Mesendoderm (in vitro differentiated cells): ENCODE measurements around the gene ENOX2.
A peak's percentile ranks its signal among the peaks of the same experiment; 100 is the strongest.
"Not testable (repeated sequence)": the region's sequence is repeated elsewhere in the genome, so short reads cannot be mapped to it uniquely, and the experiment has no call there.

Source experiments
- DNase-seq: peaks from one replicate; pipeline ENCODE4 v3.0.0; 2013
- H2AK5ac ChIP-seq: 2 replicates; pipeline ENCODE4 v1.6.1; 2013; ENCODE audit warnings: low read length, inconsistent platforms
- H2BK120ac ChIP-seq: 2 replicates; pipeline ENCODE4 v1.6.1; 2013; ENCODE audit warnings: low read depth, mild to moderate bottlenecking, low read length, moderate library complexity, mixed read lengths
- H2BK15ac ChIP-seq: replicated peaks from 2 replicates; pipeline ENCODE4 v1.6.1; 2013; ENCODE audit warnings: low read depth, mild to moderate bottlenecking, moderate library complexity
- H2BK5ac ChIP-seq: 2 replicates; pipeline ENCODE4 v1.6.1; 2013; ENCODE audit warnings: low read length, inconsistent platforms
- H3K18ac ChIP-seq: 2 replicates; pipeline ENCODE4 v1.6.1; 2013; ENCODE audit warnings: mild to moderate bottlenecking, low read length, mixed read lengths
- H3K23ac ChIP-seq: one replicate; pipeline ENCODE4 v1.6.1; 2013; ENCODE audit warnings: low read length
- H3K27ac ChIP-seq: 2 replicates; pipeline ENCODE4 v1.5.1; 2013; ENCODE audit warnings: low read depth, mild to moderate bottlenecking, inconsistent platforms, low read length, moderate library complexity
- H3K27me3 ChIP-seq: 2 replicates; pipeline ENCODE4 v1.6.1; 2013; ENCODE audit warnings: low read length, control low read depth, mild to moderate bottlenecking, inconsistent platforms; ENCODE audit not compliant: insufficient read depth, poor library complexity
- H3K36me3 ChIP-seq: 2 replicates; pipeline ENCODE4 v1.6.1; 2013; ENCODE audit warnings: low read length, inconsistent platforms; ENCODE audit not compliant: control insufficient read depth, insufficient read depth
- H3K4ac ChIP-seq: one replicate; pipeline ENCODE4 v1.6.1; 2013; ENCODE audit warnings: low read depth, mild to moderate bottlenecking, low read length, moderate library complexity
- H3K4me1 ChIP-seq: 2 replicates; pipeline ENCODE4 v1.6.1; 2013; ENCODE audit warnings: low read depth, low read length, inconsistent platforms; ENCODE audit not compliant: control insufficient read depth
- H3K4me2 ChIP-seq: 2 replicates; pipeline ENCODE4 v1.6.1; 2013; ENCODE audit warnings: low read length
- H3K4me3 ChIP-seq: 2 replicates; pipeline ENCODE4 v1.5.1; 2013; ENCODE audit warnings: mild to moderate bottlenecking, low read length
- H3K56ac ChIP-seq: one replicate; pipeline ENCODE4 v1.6.1; 2013; ENCODE audit warnings: low read length
- H3K79me1 ChIP-seq: 2 replicates; pipeline ENCODE4 v1.6.1; 2013; ENCODE audit warnings: low read length, inconsistent platforms
- H3K79me2 ChIP-seq: 2 replicates; pipeline ENCODE4 v1.6.1; 2013; ENCODE audit warnings: mild to moderate bottlenecking, low read length; ENCODE audit not compliant: control insufficient read depth, insufficient read depth
- H3K9ac ChIP-seq: 2 replicates; pipeline ENCODE4 v1.6.1; 2013; ENCODE audit warnings: low read length, inconsistent platforms
- H4K5ac ChIP-seq: one replicate; pipeline ENCODE4 v1.6.1; 2013; ENCODE audit warnings: low read length
- H4K8ac ChIP-seq: one replicate; pipeline ENCODE4 v1.6.1; 2013; ENCODE audit warnings: low read depth, mild to moderate bottlenecking, control low read depth, low read length, moderate library complexity
- WGBS: extraction: QIAGEN DNeasy Blood & Tissue Kit; methylation state at CpG from one replicate; pipeline ENCODE4 v1.1.7; 2013; ENCODE audit warnings: low lambda C conversion rate, missing lambda C conversion rate; ENCODE audit not compliant: insufficient coverage; ENCODE audit errors: extremely low coverage; 5-methylcytosine and 5-hydroxymethylcytosine counted together

Gene ENOX2

DNA sequence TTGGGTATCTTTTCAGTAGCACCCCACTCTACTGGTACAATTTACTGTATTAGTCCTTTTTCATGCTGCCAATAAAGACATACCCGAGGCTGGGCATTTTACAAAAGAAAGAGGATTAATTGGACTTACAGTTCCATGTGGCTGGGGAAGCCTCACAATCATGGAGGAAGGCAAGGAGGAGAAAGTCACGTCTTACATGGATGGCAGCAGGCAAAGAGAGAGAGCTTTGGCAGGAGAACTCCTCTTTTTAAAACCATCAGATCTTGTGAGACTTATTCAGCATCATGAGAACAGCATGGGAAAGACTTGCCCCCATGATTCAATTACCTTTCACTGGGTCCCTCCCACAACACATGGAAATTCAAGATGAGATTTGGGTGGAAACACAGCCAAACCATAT lies 17.4 kb upstream of the ENOX2 start:
- not testable (repeated sequence) for H3K56ac ChIP-seq, H3K4ac ChIP-seq, H3K79me2 ChIP-seq, H2BK120ac ChIP-seq, H3K18ac ChIP-seq, H2AK5ac ChIP-seq, H3K36me3 ChIP-seq, H3K4me3 ChIP-seq, H3K4me1 ChIP-seq, H4K5ac ChIP-seq, H2BK15ac ChIP-seq, H3K4me2 ChIP-seq, H3K27ac ChIP-seq, H2BK5ac ChIP-seq, H3K9ac ChIP-seq, H3K27me3 ChIP-seq, DNase-seq, H4K8ac ChIP-seq, H3K79me1 ChIP-seq, H3K23ac ChIP-seq
- WGBS, result no CpG with 5 or more reads among the region's 2 CpGs

DNA sequence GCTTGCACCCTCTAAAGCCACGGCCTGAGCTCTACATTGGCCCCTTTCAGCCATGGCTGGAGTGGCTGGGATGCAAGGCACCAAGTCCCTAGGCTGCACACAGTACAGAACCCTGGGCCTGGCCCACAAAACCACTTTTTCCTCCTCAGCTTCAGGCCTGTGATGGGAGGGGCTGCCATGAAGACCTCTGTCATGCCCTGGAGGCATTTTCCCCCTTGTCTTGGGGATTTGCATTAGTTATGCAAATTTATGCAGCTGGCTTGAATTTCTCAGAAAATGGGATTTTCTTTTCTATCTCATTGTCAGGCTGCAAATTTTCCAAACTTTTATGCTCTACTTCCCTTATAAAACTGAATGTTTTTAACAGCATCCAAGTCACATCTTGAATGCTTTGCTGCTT lies 16.7 kb upstream of the ENOX2 start:
- not testable (repeated sequence) for H3K79me2 ChIP-seq, H3K4me3 ChIP-seq, H3K36me3 ChIP-seq, H2BK120ac ChIP-seq, H3K56ac ChIP-seq, H3K79me1 ChIP-seq, H3K27ac ChIP-seq, H4K5ac ChIP-seq, H2AK5ac ChIP-seq, H3K9ac ChIP-seq, H3K18ac ChIP-seq, H4K8ac ChIP-seq, H3K23ac ChIP-seq, H3K27me3 ChIP-seq, H3K4ac ChIP-seq, H3K4me2 ChIP-seq, H2BK15ac ChIP-seq, H3K4me1 ChIP-seq, H2BK5ac ChIP-seq
- WGBS, result no CpG with 5 or more reads among the region's 1 CpG
- DNase-seq, result peak; percentile 50

DNA sequence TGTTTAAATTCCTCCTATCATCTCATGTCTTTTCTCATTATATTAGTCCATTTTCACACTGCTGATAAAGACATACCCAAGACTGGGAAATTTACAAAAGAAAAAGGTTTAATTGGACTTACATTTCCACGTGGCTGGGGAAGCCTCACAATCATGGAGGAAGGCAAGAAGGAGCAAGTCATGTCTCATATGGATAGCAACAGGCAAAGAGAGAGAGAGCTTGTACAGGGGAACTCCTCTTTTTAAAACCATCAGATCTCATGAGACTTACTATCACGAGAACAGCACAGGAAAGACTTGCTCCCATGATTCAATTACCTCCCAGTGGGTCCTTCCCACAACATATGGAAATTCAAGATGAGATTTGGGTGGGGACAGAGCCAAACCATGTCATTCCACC lies 15.5 kb upstream of the ENOX2 start:
- not testable (repeated sequence) for H3K4me1 ChIP-seq, H3K18ac ChIP-seq, H4K5ac ChIP-seq, H3K9ac ChIP-seq, H3K23ac ChIP-seq, H3K27ac ChIP-seq, DNase-seq, H3K79me1 ChIP-seq, H3K4ac ChIP-seq, H3K27me3 ChIP-seq, H2BK120ac ChIP-seq, H2BK5ac ChIP-seq, H3K4me3 ChIP-seq, H3K4me2 ChIP-seq, H3K56ac ChIP-seq, H4K8ac ChIP-seq, H3K36me3 ChIP-seq, H3K79me2 ChIP-seq, H2AK5ac ChIP-seq, H2BK15ac ChIP-seq
- WGBS, result no CpG with 5 or more reads among the region's 2 CpGs

DNA sequence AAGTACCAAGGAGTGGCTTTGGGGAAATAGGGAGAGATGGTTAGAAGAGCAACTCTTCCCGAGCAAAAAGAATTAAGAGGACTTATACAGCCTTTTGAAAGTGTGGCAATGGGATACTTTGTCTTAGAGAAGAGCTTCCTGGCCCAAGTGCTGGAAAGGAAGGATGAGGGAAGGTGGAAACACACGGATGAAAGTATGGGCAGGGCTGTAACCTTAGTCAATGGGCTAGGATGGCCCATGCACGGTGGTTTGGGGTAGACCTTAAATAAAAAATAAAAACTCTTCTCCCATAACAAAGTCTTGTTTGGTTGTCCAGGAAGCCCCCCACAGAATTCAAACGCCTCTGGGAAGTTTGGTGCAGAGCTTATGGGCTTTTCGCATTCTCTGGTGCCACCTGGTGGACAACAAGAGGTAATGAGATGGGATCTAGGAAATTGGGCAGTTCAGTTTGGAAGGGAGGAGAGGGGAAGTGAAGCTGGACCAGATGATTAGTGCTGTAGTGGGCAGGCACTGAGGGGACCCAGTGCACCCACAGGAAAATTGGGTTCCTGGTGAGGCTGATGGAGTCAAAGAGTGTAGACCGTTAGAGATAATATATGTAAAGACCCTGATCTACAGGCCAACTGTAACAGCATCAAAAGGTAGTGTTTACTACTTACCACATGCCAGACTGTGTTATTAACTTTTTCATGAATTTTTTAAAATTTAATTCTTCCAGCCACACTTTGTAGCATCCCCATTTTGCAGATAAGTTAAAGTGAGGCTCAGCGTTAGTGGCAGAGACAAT lies 13.8 kb upstream of the ENOX2 start:
- Histone ChIP-seq H3K23ac (no peak overlapping the region), H3K27me3 (no peaks in the 10 kb centered on the region), H4K5ac (no peak overlapping the region), H3K4me2 (no peak overlapping the region), H3K56ac (no peak overlapping the region), H3K4me1 (no peaks in the 10 kb centered on the region), H2AK5ac (no peak overlapping the region), H3K9ac (no peak overlapping the region), H3K27ac (no peak overlapping the region), H2BK5ac (no peak overlapping the region), H3K36me3 (no peaks in the 10 kb centered on the region), H3K4me3 (no peak overlapping the region), H2BK120ac (no peak overlapping the region), H4K8ac (no peak overlapping the region), H3K18ac (no peak overlapping the region), H3K4ac (no peak overlapping the region), H2BK15ac (no peak overlapping the region), H3K79me1 (no peaks in the 10 kb centered on the region), H3K79me2 (no peaks in the 10 kb centered on the region)
- peak; percentile 58 for DNase-seq
- no CpG with 5 or more reads among the region's 7 CpGs for WGBS

DNA sequence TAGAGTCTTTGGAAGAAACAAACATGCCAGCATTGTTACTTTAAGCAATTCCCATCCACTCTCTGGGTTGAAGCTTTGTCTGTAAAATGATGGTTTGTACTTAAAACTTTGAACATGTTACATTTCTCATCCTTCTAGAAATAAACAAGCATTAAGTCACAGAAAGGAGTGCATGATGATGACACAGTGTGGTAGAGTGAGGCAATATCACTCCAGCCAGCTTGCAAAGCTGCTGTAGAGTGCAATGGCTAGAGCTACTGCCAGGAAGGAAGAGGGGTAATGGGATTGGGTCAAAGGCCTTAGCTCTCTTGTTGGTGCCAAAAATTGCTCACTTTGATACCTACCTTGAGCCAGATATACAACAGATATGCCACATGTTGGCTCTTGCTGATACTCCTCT lies 12.3 kb upstream of the ENOX2 start:
- Histone ChIP-seq H3K4me2 (no peak overlapping the region), H4K5ac (no peak overlapping the region), H3K4ac (no peak overlapping the region), H3K27me3 (no peaks in the 10 kb centered on the region), H3K9ac (no peak overlapping the region), H2BK5ac (no peak overlapping the region), H3K36me3 (no peaks in the 10 kb centered on the region), H3K79me1 (no peaks in the 10 kb centered on the region), H2BK15ac (no peak overlapping the region), H3K56ac (no peak overlapping the region), H2AK5ac (no peak overlapping the region), H3K4me1 (no peaks in the 10 kb centered on the region), H3K18ac (no peak overlapping the region), H3K27ac (no peak overlapping the region), H2BK120ac (no peak overlapping the region), H3K23ac (no peak overlapping the region), H4K8ac (no peak overlapping the region), H3K79me2 (no peaks in the 10 kb centered on the region), H3K4me3 (no peak overlapping the region)
- no peak for DNase-seq

DNA sequence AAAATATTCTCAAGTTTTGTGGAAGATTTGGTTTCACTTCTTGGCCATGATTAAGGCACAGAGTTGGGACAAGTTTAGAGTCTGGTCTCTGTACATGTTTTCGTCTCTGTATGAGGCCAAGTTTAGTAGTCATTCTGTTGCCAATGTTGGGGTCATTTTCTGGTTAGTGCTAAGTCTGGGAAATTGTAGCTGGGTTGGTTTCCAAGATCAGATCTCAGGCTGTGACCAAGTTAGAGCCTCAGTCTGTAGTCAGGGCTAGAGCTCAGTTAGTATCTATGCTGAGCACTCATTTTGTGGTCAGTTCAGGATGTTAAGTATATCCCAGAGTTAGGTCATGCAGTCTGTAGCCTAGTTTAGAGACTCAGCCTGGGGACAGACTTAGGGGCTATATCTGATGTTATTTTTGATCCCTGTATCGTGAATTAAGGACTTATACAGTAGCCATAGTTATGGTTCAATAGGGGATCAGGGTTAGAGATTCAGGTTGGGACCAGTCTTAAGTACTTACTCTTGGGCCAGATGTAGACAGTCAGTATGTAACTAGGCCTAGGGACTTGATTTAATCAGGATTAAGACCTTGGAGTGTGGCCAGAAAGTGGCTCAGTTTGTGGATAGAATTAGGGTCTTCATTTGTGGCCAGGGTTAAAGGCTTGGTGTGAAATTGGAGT lies 6.6 kb upstream of the ENOX2 start:
- no peak overlapping the region for H4K5ac ChIP-seq
- H3K36me3 ChIP-seq, result no peaks in the 10 kb centered on the region
- no CpG with 5 or more reads among the region's 2 CpGs for WGBS

More for the DNA sequence above, 6.6 kb upstream of the ENOX2 start:
- no peaks in the 10 kb centered on the region for H3K79me1 ChIP-seq
- no peak overlapping the region for H3K4me3 ChIP-seq
- H3K4me1 ChIP-seq, result no peaks in the 10 kb centered on the region
- H3K9ac ChIP-seq, result no peak overlapping the region
- H3K23ac ChIP-seq, result no peak overlapping the region
- H3K27ac ChIP-seq, result no peak overlapping the region
- no peak for DNase-seq
- no peak overlapping the region for H2BK120ac ChIP-seq
- H3K27me3 ChIP-seq, result no peaks in the 10 kb centered on the region
- no peak overlapping the region for H4K8ac ChIP-seq
- no peak overlapping the region for H2AK5ac ChIP-seq
- no peak overlapping the region for H3K4me2 ChIP-seq
- no peaks in the 10 kb centered on the region for H3K79me2 ChIP-seq
- H3K4ac ChIP-seq, result no peak overlapping the region
- H3K18ac ChIP-seq, result no peak overlapping the region
- H2BK5ac ChIP-seq, result no peak overlapping the region
- no peak overlapping the region for H3K56ac ChIP-seq
- no peak overlapping the region for H2BK15ac ChIP-seq
